ENCODE data around the gene OSBPL7.

Gene OSBPL7

DNA sequence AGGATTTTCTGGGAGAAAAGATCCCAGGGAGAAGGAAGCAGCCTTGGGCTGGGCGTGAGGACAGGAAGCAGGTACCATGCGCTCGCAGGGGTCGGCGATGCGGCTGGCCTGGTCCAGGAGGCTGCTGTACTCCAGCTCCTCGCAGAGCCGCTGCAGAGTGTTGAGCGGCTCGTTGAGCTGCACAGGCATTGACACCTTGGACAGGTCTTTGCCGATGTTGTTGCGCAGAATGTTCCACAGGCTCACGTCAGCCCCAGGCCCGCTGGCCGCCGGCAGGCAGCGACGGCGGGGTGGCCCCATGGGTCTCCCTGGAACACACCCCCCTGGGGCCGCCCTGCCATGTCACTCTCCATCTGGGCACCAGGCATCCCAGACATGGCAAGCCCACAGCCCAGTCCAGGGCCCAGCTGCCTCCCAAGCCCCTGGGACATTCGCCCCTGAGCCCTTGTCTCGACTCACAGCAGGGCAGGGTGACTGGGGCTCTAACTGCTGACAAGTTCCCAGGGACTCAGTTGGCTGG is 8.0 kb downstream of the OSBPL7 start:
- Histone ChIP-seq H3K4me1 (ENCODE audit: control insufficient read depth, low read length) (no peaks in the 10 kb centered on the region), H3K36me3 (ENCODE audit: control insufficient read depth, low read length) (peaks cover 21% of the 10 kb centered on the region; the same call in 1 of the 2 replicates), H3F3A (ENCODE audit: control insufficient read depth, insufficient read depth) (no peaks in the 10 kb centered on the region), H3K27me3 (ENCODE audit: control insufficient read depth, low read length) (no peaks in the 10 kb centered on the region), H3K27ac (ENCODE audit: low read depth, low read length) (no peak overlapping the region), H4K20me1 (ENCODE audit: control insufficient read depth, insufficient read depth, low read depth, low read length) (no peaks in the 10 kb centered on the region), H3K9me3 (ENCODE audit: control insufficient read depth, insufficient read depth, low read length) (no peaks in the 10 kb centered on the region), H3K9me2 (replicated peaks; ENCODE audit: control insufficient read depth, low read length) (no peaks in the 10 kb centered on the region), H3K4me3 (ENCODE audit: low read length) (no peak overlapping the region), H3K79me2 (ENCODE audit: control insufficient read depth, low read length) (no peaks in the 10 kb centered on the region), H3K4me2 (ENCODE audit: low read length) (no peak overlapping the region)
- TF ChIP-seq CTCF (IDR thresholded peaks at IDR 0.05; ENCODE audit: low read depth, low read length, poor library complexity, severe bottlenecking) (no peak), EZH2phosphoT487 (IDR thresholded peaks at IDR 0.05; ENCODE audit: borderline replicate concordance, low read length) (no peak)

GRCh38 chr17:47813077-47813476 is 8.5 kb downstream of the OSBPL7 start:
- H3K27ac ChIP-seq (ENCODE audit: low read depth, low read length), result no peak overlapping the region
- no peaks in the 10 kb centered on the region for H4K20me1 ChIP-seq (ENCODE audit: control insufficient read depth, insufficient read depth, low read depth, low read length)
- H3K79me2 ChIP-seq (ENCODE audit: control insufficient read depth, low read length), result no peaks in the 10 kb centered on the region
- no peaks in the 10 kb centered on the region for H3K9me3 ChIP-seq (ENCODE audit: control insufficient read depth, insufficient read depth, low read length)
- no peaks in the 10 kb centered on the region for H3K27me3 ChIP-seq (ENCODE audit: control insufficient read depth, low read length)
- no peak overlapping the region for H3K4me3 ChIP-seq (ENCODE audit: low read length)
- H3F3A ChIP-seq (ENCODE audit: control insufficient read depth, insufficient read depth), result no peaks in the 10 kb centered on the region
- H3K36me3 ChIP-seq (ENCODE audit: control insufficient read depth, low read length), result peaks cover 19% of the 10 kb centered on the region; the same call in 1 of the 2 replicates
- no peaks in the 10 kb centered on the region for H3K9me2 ChIP-seq (replicated peaks; ENCODE audit: control insufficient read depth, low read length)
- no peak for TF ChIP-seq CTCF (IDR thresholded peaks at IDR 0.05; ENCODE audit: low read depth, low read length, poor library complexity, severe bottlenecking)
- TF ChIP-seq EZH2phosphoT487 (IDR thresholded peaks at IDR 0.05; ENCODE audit: borderline replicate concordance, low read length), result no peak
- no peak overlapping the region for H3K4me2 ChIP-seq (ENCODE audit: low read length)
- H3K4me1 ChIP-seq (ENCODE audit: control insufficient read depth, low read length), result no peaks in the 10 kb centered on the region

DNA sequence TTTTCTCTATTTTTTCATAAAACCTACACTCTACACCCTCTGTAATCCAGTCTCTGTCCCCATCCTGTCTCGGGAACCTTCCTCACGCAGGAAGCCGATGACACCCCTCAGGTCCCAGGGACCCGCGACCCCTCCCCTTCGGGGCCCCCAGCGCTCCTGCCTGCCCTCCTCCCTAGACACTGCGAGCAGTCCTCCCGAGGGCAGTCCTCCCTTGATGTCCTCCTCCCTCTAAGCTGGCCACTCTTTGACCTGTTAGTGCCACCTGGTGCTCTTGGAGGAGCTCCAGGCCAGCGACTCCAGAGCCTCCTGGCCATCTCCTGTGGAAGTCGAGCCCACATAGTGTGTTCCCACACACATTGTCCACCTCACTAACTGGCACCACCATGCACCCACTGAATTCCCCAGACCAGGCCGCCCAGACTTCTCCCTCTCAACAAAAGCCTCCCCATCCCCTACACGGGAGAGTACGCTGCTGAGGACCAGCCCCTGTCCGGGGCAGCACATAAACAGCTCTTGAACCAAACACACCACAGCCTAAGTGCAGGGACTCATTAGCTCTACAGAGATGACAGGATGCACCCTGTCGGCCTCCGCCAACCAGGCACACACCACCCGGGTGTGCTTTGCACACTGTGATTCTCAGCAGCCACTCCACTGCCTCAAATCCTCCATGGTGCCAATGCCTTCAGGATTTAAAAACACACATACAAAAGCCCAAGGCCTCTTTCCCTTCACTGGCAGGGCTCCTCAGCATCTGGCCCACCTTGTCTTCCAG is 9.3 kb downstream of the OSBPL7 start:
- Histone ChIP-seq H3K9me2 (replicated peaks; ENCODE audit: control insufficient read depth, low read length) (no peaks in the 10 kb centered on the region), H3K4me1 (ENCODE audit: control insufficient read depth, low read length) (no peaks in the 10 kb centered on the region), H3K36me3 (ENCODE audit: control insufficient read depth, low read length) (peaks cover 19% of the 10 kb centered on the region; the same call in 1 of the 2 replicates)

More for the DNA sequence above, 9.3 kb downstream of the OSBPL7 start:
- Histone ChIP-seq H3K79me2 (ENCODE audit: control insufficient read depth, low read length) (no peaks in the 10 kb centered on the region), H3K9me3 (ENCODE audit: control insufficient read depth, insufficient read depth, low read length) (no peaks in the 10 kb centered on the region), H3F3A (ENCODE audit: control insufficient read depth, insufficient read depth) (no peaks in the 10 kb centered on the region), H3K27ac (ENCODE audit: low read depth, low read length) (no peak overlapping the region), H3K4me3 (ENCODE audit: low read length) (no peak overlapping the region), H3K4me2 (ENCODE audit: low read length) (no peak overlapping the region), H3K27me3 (ENCODE audit: control insufficient read depth, low read length) (no peaks in the 10 kb centered on the region), H4K20me1 (ENCODE audit: control insufficient read depth, insufficient read depth, low read depth, low read length) (no peaks in the 10 kb centered on the region)
- no peak for TF ChIP-seq CTCF (IDR thresholded peaks at IDR 0.05; ENCODE audit: low read depth, low read length, poor library complexity, severe bottlenecking)
- TF ChIP-seq EZH2phosphoT487 (IDR thresholded peaks at IDR 0.05; ENCODE audit: borderline replicate concordance, low read length), result no peak

Measured in DOHH2 (cell line).